ENCODE measurements around the gene AGFG2.

GRCh38 chr7:100492738-100493475 lies 46.1 kb upstream of the AGFG2 start:
- TF ChIP-seq CTCF (IDR thresholded peaks at IDR 0.05), result no peak
- TF ChIP-seq POLR2AphosphoS5 (IDR thresholded peaks at IDR 0.05; ENCODE audit: low read depth, low read length), result no peak
- no peak for TF ChIP-seq REST (IDR thresholded peaks at IDR 0.05; ENCODE audit: insufficient read depth in 1 of 2, low read depth in 2 of 2, low read length in 1 of 2)
- TF ChIP-seq TCF7L2 (IDR thresholded peaks at IDR 0.05; ENCODE audit: low read depth, low read length), result no peak
- TF ChIP-seq SIN3A (IDR thresholded peaks at IDR 0.05; ENCODE audit: borderline replicate concordance, insufficient read depth, low read depth, low read length), result no peak

All from Panc1 (cell line).